ENCODE data around the gene RPL36AL. TPM values are rescaled to one million over a fixed set of nuclear protein-coding genes. Genes with fewer than 3 reads are reported as not detected.
A peak's percentile ranks its signal among the peaks of the same experiment; 100 is the strongest.

The RPL36AL gene
- total RNA-seq, 1 experiment from 2014 or later = 207 TPM

DNA sequence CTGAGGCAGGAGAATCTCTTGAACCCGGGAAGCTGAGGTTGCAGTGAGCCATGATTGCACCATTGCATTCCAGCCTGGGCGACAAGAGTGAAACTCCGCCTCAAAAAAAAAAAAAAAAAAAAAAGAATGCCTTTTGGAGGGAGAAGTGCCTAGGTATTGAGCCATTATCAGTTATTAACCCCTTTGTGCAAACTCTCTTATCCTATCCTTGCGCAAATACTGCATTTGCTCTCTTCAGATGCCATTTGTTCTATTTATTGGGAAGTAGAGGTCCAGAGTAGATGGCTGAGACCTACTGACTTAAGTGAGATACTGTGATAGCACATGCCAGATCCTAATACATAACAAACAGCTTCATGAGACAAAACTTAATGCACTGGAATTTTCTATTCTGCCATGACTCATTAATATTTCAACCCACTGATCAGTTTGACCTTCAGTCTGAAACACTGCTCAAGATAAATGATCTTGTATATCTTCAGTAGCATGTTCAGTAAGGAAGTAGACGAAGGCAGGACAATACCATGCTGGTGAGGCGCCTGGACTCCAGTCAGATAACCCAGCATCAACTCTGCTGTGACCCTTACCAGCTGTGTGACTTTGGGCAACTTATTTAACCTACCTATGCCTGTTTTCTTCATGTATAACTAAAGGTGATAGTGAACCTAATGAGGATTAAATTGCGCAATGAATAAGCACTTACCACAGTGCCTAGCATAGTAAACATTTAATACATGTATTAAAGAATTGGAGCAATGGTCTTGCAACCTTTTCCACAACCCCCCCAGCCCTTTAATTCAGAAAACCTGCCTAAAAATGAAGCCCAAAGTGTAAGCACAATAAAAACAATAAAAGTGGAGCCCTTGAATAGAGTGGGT is 20.4 kb upstream of the RPL36AL start:
- WGBS (ENCODE audit: extremely low coverage, insufficient read length, low lambda C conversion rate) = no CpG with 5 or more reads among the region's 7 CpGs
- H2AFZ ChIP-seq (ENCODE audit: low read length) = no peak overlapping the region
- no peak overlapping the region for H3K27ac ChIP-seq (ENCODE audit: insufficient read length, low read depth, low read length)
- H2BK12ac ChIP-seq (ENCODE audit: insufficient read length, low read depth, low read length) = no peak overlapping the region
- no peak overlapping the region for H2AK5ac ChIP-seq (ENCODE audit: insufficient read length, low read length)
- H3K27me3 Mint-ChIP-seq (ENCODE audit: low read depth) = no peaks in the 10 kb centered on the region
- peaks cover 8% of the 10 kb centered on the region for H3K79me1 ChIP-seq (ENCODE audit: insufficient read depth, low read depth, low read length, poor library complexity, severe bottlenecking)
- TF ChIP-seq, protein P1, sequence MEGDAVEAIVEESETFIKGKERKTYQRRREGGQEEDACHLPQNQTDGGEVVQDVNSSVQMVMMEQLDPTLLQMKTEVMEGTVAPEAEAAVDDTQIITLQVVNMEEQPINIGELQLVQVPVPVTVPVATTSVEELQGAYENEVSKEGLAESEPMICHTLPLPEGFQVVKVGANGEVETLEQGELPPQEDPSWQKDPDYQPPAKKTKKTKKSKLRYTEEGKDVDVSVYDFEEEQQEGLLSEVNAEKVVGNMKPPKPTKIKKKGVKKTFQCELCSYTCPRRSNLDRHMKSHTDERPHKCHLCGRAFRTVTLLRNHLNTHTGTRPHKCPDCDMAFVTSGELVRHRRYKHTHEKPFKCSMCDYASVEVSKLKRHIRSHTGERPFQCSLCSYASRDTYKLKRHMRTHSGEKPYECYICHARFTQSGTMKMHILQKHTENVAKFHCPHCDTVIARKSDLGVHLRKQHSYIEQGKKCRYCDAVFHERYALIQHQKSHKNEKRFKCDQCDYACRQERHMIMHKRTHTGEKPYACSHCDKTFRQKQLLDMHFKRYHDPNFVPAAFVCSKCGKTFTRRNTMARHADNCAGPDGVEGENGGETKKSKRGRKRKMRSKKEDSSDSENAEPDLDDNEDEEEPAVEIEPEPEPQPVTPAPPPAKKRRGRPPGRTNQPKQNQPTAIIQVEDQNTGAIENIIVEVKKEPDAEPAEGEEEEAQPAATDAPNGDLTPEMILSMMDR (conservative IDR thresholded peaks at IDR 0.05) = no peak
- H3K4me1 Mint-ChIP-seq = peaks cover 4 to 20% of the 10 kb centered on the region in 2 experiments
- no peak overlapping the region for H3K23ac ChIP-seq (ENCODE audit: insufficient read length, low read depth, low read length)
- no peak overlapping the region for H4K8ac ChIP-seq (replicated peaks; ENCODE audit: insufficient read length, low read depth, low read length)
- H3K79me2 ChIP-seq (ENCODE audit: insufficient read depth, low read length) = peaks cover 4% of the 10 kb centered on the region; the same call in 1 of the 2 replicates
- no peak overlapping the region for H3K14ac ChIP-seq (ENCODE audit: insufficient read depth, low read length)
- H2BK120ac ChIP-seq (ENCODE audit: low read depth, low read length, poor library complexity, severe bottlenecking) = no peak overlapping the region
- H3K27ac Mint-ChIP-seq = peak overlapping the region in 1 of 3 experiments; percentile 46; a peak in 2 of 7 replicates
- no peaks in the 10 kb centered on the region; the same call in 1 of the 2 replicates for H3K4me1 ChIP-seq (ENCODE audit: insufficient read depth, low read length)
- peaks cover 18 to 47% (median 19%) of the 10 kb centered on the region in 3 experiments; a peak in 6 of 7 replicates for H3K36me3 Mint-ChIP-seq (ENCODE audit: insufficient read depth in 1 of 3, low read depth in 3 of 3)
- H3K9ac ChIP-seq (ENCODE audit: extremely low read depth, insufficient read length, low read length) = no peak overlapping the region
- H3K18ac ChIP-seq (ENCODE audit: insufficient read length, low read depth, low read length) = no peak overlapping the region
- H4K91ac ChIP-seq (ENCODE audit: insufficient read length, low read depth, low read length) = no peak overlapping the region
- H3K4me2 ChIP-seq (ENCODE audit: insufficient read depth, insufficient read length, low read length) = no peak overlapping the region
- no peak overlapping the region for H3K56ac ChIP-seq (ENCODE audit: insufficient read length, low read depth, low read length)
- H3K27me3 ChIP-seq (ENCODE audit: insufficient read depth, low read length) = no peaks in the 10 kb centered on the region
- no peaks in the 10 kb centered on the region for H4K20me1 ChIP-seq (ENCODE audit: control insufficient read depth, insufficient read depth, insufficient read length)
- H3T11ph ChIP-seq (ENCODE audit: low read length) = no peak overlapping the region
- no peak overlapping the region for H2BK20ac ChIP-seq (ENCODE audit: low read depth, low read length, poor library complexity, severe bottlenecking)
- H3K9me3 ChIP-seq (ENCODE audit: control insufficient read depth, low read depth, low read length) = no peaks in the 10 kb centered on the region
- H3K23me2 ChIP-seq (ENCODE audit: insufficient read length, low read depth, low read length, poor library complexity, severe bottlenecking) = no peaks in the 10 kb centered on the region
- H3K4me3 Mint-ChIP-seq = no peak overlapping the region
- H3K4ac ChIP-seq (ENCODE audit: low read depth, low read length) = no peak overlapping the region
- H3K9me3 Mint-ChIP-seq = no peaks in the 10 kb centered on the region
- no peak overlapping the region for H2BK5ac ChIP-seq (ENCODE audit: insufficient read length, low read length)
- no peak overlapping the region for H2BK15ac ChIP-seq (ENCODE audit: low read depth, low read length)
- no peak overlapping the region for H4K5ac ChIP-seq (ENCODE audit: insufficient read length, low read depth, low read length)
- DNase-seq = no peak
